Stimulated activated CD4-positive, alpha-beta T cell treated with anti-CD3 and anti-CD28 coated beads, TNF-alpha, amount 100 ng/mL, for 4 hours (primary cell): Measurements from ENCODE around the gene SREK1IP1.
"Not testable (repeated sequence)": the region's sequence is repeated elsewhere in the genome, so short reads cannot be mapped to it uniquely, and the experiment has no call there.

Source experiments
- DNase-seq, 3 experiments: peaks; one replicate each; pipeline ENCODE4 v3.0.0-alpha.2; 2020; ENCODE audit warnings: low read depth in 3 of 3

The SREK1IP1 gene

GRCh38 chr5:64765804-64766504 is 2.5 kb downstream of the SREK1IP1 start:
- no peak for DNase-seq

GRCh38 chr5:64763948-64764503 is 4.5 kb downstream of the SREK1IP1 start:
- DNase-seq, result no peak

GRCh38 chr5:64759960-64760660 is 8.4 kb downstream of the SREK1IP1 start:
- DNase-seq, result no peak

- no peak for DNase-seq
These were observed 9.6 kb downstream of the SREK1IP1 start for GRCh38 chr5:64758901-64759300.

GRCh38 chr5:64754066-64754465 is 14.4 kb downstream of the SREK1IP1 start:
- no peak for DNase-seq

- DNase-seq, result no peak
These were observed 19.1 kb downstream of the SREK1IP1 start for GRCh38 chr5:64749385-64749784.

GRCh38 chr5:64746446-64746845 is 22.0 kb downstream of the SREK1IP1 start:
- DNase-seq, result no peak

- DNase-seq, result no peak
These were observed 23.6 kb downstream of the SREK1IP1 start for GRCh38 chr5:64744914-64745313.

GRCh38 chr5:64742821-64743220 is 25.7 kb downstream of the SREK1IP1 start:
- no peak for DNase-seq

GRCh38 chr5:64742411-64742810 is 26.1 kb downstream of the SREK1IP1 start:
- no peak for DNase-seq

GRCh38 chr5:64727150-64727549 is 41.3 kb downstream of the SREK1IP1 start:
- no peak for DNase-seq

GRCh38 chr5:64722588-64722987 is 45.9 kb downstream of the SREK1IP1 start:
- no peak for DNase-seq

- DNase-seq, result not testable (repeated sequence)
These were observed 54.0 kb downstream of the SREK1IP1 start for GRCh38 chr5:64714495-64714894.

- no peak for DNase-seq
These were observed 61.3 kb downstream of the SREK1IP1 start for GRCh38 chr5:64707191-64707590.

GRCh38 chr5:64706074-64706473 is 62.4 kb downstream of the SREK1IP1 start:
- not testable (repeated sequence) for DNase-seq

- DNase-seq, result no peak
These were observed 67.7 kb downstream of the SREK1IP1 start for GRCh38 chr5:64700765-64701164.

- DNase-seq, result not testable (repeated sequence)
These were observed 72.1 kb downstream of the SREK1IP1 start for GRCh38 chr5:64696414-64696813.

- DNase-seq, result no peak
These were observed 74.9 kb downstream of the SREK1IP1 start for GRCh38 chr5:64693636-64694035.

- no peak for DNase-seq
These were observed 77.2 kb downstream of the SREK1IP1 start for GRCh38 chr5:64691291-64691690.

- no peak for DNase-seq
These were observed 77.9 kb downstream of the SREK1IP1 start, which contains the start of gene SHISAL2B for GRCh38 chr5:64690417-64691151. TSS of gene SHISAL2B (plus strand) at chr5:64690503. CDS start at chr5:64690624, 121 bp downstream.

- DNase-seq, result no peak
These were observed 78.4 kb downstream of the SREK1IP1 start for GRCh38 chr5:64690104-64690416.

- DNase-seq, result no peak
These were observed 79.5 kb downstream of the SREK1IP1 start for GRCh38 chr5:64688965-64689364.
